BJ (cell line): Measurements from ENCODE around the gene MCTP1. TPM values are rescaled to one million over a fixed set of nuclear protein-coding genes. Genes with fewer than 3 reads are reported as not detected.
A peak's percentile ranks its signal among the peaks of the same experiment; 100 is the strongest.
"Not testable (repeated sequence)": the region's sequence is repeated elsewhere in the genome, so short reads cannot be mapped to it uniquely, and the experiment has no call there.

Experiments
- CTCF ChIA-PET: fragments of 350-600 bp; formaldehyde crosslinking; extraction: SDS; loops from one replicate; lab custom pipeline; 2021; ENCODE audit warnings: antibody characterized with exemption, inconsistent platforms; lab: Yijun Ruan, JAX
- POLR2A ChIA-PET: fragments of 300-600 bp; sonication (Branson Sonifier 250); formaldehyde crosslinking; extraction: SDS; loops from one replicate; lab custom pipeline; 2021; ENCODE audit warnings: antibody characterized with exemption; lab: Charles Lee
- DNase-seq: peaks from one replicate; pipeline ENCODE4 v3.0.0-alpha.2; 2011; ENCODE audit warnings: low read depth
- H3K27me3 ChIP-seq: 2 replicates; pipeline ENCODE4 v1.6.0; 2011; ENCODE audit warnings: low read length; ENCODE audit not compliant: control insufficient read depth, insufficient read depth
- H3K36me3 ChIP-seq: 2 replicates; pipeline ENCODE4 v1.5.1; 2011; ENCODE audit warnings: low read length; ENCODE audit not compliant: control insufficient read depth, insufficient read depth
- H3K4me3 ChIP-seq: 2 replicates; pipeline ENCODE4 v1.5.1; 2011; ENCODE audit warnings: low read depth, mild to moderate bottlenecking, control low read depth, low read length
- polyA plus RNA-seq: library from polyadenylated mRNA; depleted of rRNA; stranded (reverse); fragments of >200 nt; gene quantifications from 2 replicates; pipeline ENCODE4 v1.2.3, GENCODE V29; 2011
- TF ChIP-seq, protein P1 (sequence below): IDR thresholded peaks from 2 replicates; pipeline ENCODE4 v1.5.1; 2011; ENCODE audit warnings: low read depth, mild to moderate bottlenecking, control low read depth, inconsistent platforms, low read length, moderate library complexity; ENCODE audit not compliant: insufficient read depth

MCTP1 gene
- polyA plus RNA-seq, 1 experiment, result 0.02 TPM

DNA sequence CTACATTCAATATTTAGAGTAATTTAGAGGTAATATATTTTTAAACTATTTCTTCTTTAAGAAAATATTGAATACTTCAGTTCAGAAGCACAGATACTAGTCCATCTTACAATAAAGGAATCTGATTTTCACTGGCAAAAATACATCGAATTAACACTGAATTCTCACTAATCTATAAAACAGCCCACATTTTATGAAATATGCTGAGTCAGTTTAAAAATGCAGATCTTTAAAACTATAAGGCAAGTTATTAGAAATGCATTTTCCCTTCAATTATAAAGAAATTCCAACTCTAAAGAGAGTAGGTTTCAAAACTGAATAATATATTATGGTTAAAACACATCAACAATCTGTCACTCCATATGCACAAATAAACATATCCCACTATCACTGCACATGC, 433.9 kb downstream of the MCTP1 start:
- TF ChIP-seq, protein P1, sequence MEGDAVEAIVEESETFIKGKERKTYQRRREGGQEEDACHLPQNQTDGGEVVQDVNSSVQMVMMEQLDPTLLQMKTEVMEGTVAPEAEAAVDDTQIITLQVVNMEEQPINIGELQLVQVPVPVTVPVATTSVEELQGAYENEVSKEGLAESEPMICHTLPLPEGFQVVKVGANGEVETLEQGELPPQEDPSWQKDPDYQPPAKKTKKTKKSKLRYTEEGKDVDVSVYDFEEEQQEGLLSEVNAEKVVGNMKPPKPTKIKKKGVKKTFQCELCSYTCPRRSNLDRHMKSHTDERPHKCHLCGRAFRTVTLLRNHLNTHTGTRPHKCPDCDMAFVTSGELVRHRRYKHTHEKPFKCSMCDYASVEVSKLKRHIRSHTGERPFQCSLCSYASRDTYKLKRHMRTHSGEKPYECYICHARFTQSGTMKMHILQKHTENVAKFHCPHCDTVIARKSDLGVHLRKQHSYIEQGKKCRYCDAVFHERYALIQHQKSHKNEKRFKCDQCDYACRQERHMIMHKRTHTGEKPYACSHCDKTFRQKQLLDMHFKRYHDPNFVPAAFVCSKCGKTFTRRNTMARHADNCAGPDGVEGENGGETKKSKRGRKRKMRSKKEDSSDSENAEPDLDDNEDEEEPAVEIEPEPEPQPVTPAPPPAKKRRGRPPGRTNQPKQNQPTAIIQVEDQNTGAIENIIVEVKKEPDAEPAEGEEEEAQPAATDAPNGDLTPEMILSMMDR, result no peak
- no peaks in the 10 kb centered on the region for H3K27me3 ChIP-seq
- no peaks in the 10 kb centered on the region for H3K36me3 ChIP-seq
- H3K4me3 ChIP-seq, result no peak overlapping the region
- ChIA-PET POLR2A (no interaction called here), CTCF (interaction anchor here (0.7 to 0.8 kb wide), 2 partner anchors 8 to 35 kb away, joined by 3 read pairs; no protein-coding TSS in a partner anchor)
- no peak for DNase-seq

DNA sequence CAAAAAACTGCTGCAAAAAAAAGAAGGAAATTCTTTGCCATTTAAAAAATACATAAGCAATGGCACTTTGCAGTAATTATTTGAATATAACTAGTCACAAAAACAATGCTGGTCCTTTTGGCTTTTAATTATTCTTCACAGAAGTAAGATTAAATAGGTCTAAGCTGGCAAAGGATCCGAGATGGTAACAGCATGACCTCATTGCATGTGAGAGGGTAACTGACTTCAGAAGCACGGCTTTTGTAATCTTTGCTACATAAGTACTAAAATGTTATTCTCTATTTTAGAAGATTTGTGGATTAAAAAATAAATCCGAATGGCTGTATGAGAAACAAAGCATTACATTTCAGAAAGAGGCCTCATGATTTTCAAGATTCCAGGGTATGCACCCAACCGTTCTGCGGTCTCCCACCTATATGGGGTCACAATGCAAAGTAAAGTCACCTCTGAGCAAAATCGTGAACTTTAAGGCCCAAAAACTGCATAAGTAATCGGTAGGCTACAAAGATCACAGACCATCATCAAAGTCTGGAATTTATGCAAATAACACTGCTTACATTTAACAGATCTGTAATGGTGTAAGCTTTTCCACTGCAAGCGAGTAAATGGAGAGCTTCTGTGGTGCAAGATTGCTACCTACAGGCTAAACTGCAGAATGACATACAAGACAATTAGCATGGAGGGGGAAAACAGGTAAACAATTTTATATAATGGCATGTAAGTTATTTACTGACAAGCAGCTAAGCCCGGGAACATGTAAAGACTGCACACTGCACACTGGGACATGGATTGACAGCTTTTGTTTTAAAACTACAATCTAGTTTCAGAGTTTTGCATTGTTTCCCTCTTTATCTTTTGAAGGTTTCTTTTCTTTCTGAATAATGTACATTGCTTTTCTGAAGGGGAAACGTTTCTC, 434.8 kb downstream of the MCTP1 start:
- no peak overlapping the region for H3K4me3 ChIP-seq
- H3K27me3 ChIP-seq, result no peaks in the 10 kb centered on the region
- POLR2A ChIA-PET, result no interaction called here
- no peaks in the 10 kb centered on the region for H3K36me3 ChIP-seq
- CTCF ChIA-PET, result interaction anchor here (0.6 to 1.6 kb wide), 10 partner anchors 8 to 1338 kb away, joined by 3 to 5 read pairs (median 4); no protein-coding TSS in a partner anchor
- DNase-seq, result peak; percentile 4
- TF ChIP-seq, protein P1, result peak; percentile 72

DNA sequence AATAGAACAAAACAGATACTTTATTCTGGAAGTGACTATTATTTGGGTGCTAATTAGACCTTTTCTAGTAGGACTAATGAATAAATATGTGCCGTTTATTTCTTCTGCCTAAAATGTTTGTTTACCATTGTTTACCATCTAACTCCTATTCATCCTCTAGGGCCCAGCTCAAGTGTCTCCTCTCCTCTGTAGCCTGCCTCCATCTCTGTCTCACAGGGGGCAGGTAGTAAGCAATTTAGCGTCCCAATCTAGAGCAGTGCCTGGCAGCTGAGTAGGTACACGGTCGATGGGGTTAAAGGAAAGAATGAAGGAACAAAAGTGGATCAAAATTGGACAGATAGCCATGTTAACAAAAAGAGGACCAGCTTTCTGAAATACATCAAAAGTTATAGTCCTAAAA, 435.6 kb downstream of the MCTP1 start:
- TF ChIP-seq, protein P1, result no peak
- CTCF ChIA-PET, result interaction anchor here (1.1 to 1.6 kb wide), 5 partner anchors 7 to 19 kb away, joined by 4 to 5 read pairs (median 5); no protein-coding TSS in a partner anchor
- no peak overlapping the region for H3K4me3 ChIP-seq
- no peak for DNase-seq
- no peaks in the 10 kb centered on the region for H3K36me3 ChIP-seq
- POLR2A ChIA-PET, result no interaction called here
- H3K27me3 ChIP-seq, result no peaks in the 10 kb centered on the region

DNA sequence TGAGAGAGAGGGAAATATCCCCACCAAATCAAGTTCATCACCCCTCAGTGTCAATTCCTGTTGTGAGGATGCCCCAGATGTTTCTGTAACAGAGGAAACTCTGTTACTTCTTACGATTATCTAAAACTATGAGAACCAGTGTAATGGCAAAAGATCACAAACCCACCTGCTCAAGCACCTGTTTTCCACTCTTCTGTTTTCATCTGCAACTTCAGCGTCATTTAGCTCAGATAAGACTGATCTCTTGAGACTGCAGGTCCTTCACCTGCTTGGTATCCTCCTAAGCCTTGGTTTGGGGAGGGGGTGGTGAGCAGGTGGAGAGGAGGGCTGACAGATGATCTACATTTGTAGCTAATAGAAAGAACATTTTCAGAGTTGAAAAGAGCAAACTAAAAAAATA, 437.2 kb downstream of the MCTP1 start:
- ChIA-PET CTCF (interaction anchor here (0.5 to 0.8 kb wide), 3 partner anchors 15 to 274 kb away, joined by 3 to 4 read pairs (median 3); no protein-coding TSS in a partner anchor), POLR2A (no interaction called here)
- TF ChIP-seq, protein P1, result no peak
- Histone ChIP-seq H3K27me3 (no peaks in the 10 kb centered on the region), H3K4me3 (no peak overlapping the region), H3K36me3 (no peaks in the 10 kb centered on the region)
- DNase-seq, result no peak

DNA sequence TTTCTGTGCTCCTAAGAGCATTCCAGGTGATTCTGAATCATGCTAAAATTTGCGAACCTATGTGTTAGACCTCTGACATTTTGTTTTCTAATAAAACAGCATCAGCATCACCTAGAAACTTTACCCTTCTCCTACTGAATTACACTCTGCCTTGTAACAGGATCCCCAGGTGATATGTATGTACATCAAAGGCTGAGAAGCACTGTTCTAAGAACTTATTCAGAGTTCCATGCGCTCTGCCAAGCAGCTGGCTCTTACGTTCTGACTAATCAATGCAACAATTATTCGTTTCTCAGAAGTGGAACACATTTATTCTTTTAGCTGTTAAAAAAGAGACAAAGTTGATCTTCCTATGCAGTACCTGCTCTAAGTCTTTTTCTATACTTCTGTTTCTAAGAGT, 437.9 kb downstream of the MCTP1 start:
- TF ChIP-seq, protein P1, result no peak
- POLR2A ChIA-PET, result no interaction called here
- Histone ChIP-seq H3K4me3 (no peak overlapping the region), H3K27me3 (no peaks in the 10 kb centered on the region), H3K36me3 (no peaks in the 10 kb centered on the region)
- no peak for DNase-seq
- CTCF ChIA-PET, result interaction anchor here (0.8 kb wide), 1 partner anchor 14 kb away, joined by 3 read pairs; no protein-coding TSS in a partner anchor

DNA sequence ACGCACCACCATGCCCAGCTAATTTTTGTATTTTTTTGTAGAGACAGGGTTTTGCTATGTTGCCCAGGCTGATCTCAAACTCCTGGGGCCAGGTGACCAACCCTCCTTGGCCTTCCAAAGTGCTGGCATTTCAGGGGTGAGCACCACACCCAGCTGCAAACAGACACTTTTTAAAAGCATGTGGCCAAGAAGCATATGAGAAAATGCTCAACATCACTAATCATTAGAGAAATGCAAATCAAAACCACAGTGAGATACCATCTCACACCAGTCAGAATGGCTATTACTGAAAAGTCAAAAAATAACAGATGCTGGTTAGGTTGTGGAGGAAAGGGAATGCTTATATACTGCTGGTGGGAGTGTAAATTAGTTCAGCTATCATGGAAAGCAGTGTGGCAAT, 439.2 kb downstream of the MCTP1 start:
- POLR2A ChIA-PET, H3K27me3 ChIP-seq, H3K36me3 ChIP-seq, CTCF ChIA-PET, DNase-seq, H3K4me3 ChIP-seq: not testable (repeated sequence)
